GM19193 (cell line): ENCODE results near the gene SAFB2.

ENCODE experiments used
- POLR2A ChIP-seq: IDR thresholded peaks from 4 replicates; pipeline ENCODE4 v1.6.1; 2011; ENCODE audit not compliant: insufficient read depth, insufficient read length; ENCODE audit errors: extremely low read depth

The SAFB2 gene

DNA sequence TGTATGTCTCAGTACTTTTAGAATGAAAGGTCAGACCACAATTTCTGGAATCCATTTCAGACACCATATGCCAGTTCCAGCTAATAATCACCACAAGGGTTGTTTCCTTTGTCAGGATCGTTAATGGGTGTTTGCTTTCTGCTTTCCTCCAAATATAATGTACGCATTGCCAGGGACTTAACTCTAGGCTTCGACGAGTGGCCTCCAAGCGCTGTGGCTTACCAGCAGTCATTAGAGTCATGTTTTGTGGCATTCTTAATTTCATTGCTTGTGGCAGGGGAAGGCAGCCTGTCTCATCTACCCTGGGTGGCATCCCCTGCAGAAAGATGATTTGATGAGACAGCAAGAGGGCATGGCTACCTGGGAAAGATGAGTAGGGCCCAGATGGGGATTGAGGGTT is 22.8 kb upstream of the SAFB2 start:
- no peak for TF ChIP-seq POLR2A

DNA sequence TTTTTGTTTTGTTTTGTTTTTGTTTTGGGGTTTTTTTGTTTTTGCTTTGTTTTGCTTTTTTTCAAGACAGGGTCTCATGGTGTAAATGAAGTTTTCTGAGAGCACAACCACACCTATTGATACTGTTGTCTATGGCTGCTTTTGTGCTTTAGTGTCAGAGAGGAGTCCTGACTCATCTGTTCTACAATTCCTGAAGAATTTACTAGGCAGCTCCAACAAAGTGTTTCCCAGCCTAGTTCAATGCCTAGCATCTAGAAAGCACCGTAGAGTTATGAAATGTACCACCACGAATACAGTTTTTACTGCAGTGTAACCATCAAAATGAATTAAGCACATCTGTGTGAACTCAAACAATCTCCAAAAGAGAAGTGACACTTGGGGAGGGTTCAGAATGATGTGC is 21.5 kb upstream of the SAFB2 start:
- no peak for TF ChIP-seq POLR2A

DNA sequence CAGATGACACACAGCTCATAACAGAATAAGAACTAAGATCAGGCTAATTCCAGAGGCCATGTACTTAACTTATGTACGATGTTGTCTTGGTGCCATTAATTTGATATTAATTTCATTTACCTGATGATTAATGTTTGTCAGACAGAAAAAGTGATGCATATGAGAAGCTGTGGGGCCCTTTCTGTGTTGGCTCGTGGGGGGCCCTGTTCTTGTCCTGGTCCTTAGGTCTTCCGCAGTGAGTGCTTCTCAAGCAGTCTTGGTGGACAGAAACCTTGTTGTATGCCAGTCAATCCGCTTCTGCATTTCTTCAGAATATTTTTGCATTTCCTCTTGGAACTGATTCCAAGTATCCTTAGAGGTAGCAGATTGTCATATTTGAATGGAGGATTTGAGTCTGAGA is 20.5 kb upstream of the SAFB2 start:
- TF ChIP-seq POLR2A: no peak

DNA sequence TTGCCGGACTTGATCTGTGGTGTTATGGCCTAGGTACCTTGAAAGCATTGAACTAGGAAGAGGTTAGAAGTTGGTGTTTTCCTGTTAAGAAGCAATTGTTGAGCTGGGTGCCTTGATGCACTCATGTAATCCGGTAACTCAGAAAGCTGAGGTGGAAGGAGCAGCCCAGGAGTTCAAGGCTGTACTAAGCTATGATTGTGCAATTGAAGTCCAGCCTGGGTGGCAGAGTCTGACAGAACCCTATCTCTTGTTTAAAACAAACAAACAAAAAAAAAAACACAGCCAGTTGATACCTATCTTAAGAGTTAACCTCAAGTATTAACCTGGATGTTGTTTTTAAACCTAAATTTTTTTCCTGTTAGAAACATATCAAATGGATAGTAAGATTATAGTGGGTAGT is 19.6 kb upstream of the SAFB2 start:
- no peak for TF ChIP-seq POLR2A

DNA sequence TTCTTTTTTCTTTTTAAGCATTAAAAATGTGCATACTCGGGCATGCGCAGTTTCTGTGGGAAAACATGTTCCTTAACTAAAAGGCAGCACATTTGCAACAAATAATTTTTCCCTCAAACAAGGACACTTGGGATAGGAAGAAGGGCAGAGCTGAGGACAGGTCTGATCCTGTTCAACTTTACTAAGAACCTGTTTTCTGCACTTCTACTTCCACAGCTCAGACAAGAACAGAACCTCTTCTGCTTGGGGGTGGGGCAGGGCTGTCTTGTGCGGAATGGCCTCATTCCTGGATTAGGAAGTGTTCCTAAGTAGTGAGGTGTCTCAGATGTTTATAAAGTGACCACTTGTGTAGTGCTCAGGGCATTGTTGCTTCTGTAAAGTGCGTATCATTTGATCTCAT is 18.6 kb upstream of the SAFB2 start:
- no peak for TF ChIP-seq POLR2A

DNA sequence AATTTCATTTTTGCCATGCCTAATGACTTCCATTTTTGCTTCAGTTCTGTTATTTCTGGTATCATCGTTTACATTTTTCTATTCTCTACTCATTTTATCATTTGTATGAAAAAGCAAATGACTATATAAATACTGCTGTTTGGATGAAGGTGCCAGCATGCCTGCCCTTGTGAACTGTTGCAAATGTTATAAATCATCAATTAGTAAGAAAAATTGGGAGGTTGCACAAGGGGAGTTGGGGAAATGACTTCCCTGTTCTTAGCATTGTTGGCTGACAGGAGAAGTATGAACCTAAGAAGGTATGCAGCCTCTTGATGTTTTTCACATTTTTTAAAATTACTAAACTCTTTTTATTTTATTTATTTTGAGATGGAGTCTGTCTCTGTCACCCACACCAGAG is 15.4 kb upstream of the SAFB2 start:
- TF ChIP-seq POLR2A: no peak

DNA sequence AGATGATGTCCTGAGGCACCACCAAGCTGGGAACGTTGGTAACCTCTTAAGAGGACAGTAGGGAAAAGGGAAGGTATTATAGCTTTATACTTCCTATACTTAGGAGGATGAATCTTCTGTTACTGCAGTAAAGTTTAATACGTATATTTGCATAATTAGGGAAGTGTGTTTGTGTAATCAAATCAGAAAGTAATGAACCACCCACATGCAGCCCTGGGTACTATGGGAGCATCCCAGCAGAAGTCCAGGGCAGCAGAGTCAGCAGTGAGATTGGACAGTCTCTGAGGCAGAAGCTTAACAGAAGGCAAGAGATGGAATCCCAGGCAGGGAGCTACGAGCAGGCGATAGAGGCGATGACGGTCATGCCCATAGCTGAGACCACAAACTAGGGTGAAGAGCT is 12.9 kb upstream of the SAFB2 start:
- TF ChIP-seq POLR2A: no peak

DNA sequence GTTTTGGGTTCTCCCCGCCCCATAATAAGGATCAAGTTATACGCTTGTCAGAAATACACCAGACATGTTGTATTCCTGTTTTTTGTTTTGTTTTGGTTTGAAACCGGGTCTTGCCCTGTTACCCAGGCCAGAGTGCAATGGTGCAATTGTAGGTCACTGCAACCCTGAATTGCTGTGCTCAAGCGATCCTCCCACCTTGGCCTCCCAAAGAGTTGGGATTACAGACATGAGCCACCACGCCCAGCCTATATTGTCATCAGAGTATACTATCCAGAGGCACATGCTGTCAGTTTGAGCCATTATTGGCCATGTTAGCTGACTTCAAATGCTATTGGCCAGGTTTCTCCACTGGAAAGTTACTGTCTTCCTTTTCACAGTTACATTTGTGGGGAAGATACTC is 10.1 kb upstream of the SAFB2 start:
- no peak for TF ChIP-seq POLR2A

DNA sequence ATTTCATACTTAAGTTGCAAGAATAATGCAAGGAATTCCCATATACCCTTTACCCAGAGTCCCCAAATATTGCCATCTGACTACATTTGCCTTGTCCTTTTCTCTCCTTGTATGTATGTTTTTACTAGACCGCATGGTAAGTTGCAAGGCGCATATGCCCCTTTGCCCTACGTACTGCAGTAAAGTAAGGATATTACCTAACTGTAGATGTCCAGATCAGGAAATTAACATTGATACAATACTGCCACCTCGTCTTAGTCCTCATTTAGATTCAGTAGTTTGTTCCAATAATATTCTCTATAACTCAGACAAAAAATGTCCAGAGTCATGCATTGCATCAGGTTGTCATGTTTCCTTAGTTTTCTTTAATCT is 9.7 kb upstream of the SAFB2 start:
- TF ChIP-seq POLR2A: no peak

DNA sequence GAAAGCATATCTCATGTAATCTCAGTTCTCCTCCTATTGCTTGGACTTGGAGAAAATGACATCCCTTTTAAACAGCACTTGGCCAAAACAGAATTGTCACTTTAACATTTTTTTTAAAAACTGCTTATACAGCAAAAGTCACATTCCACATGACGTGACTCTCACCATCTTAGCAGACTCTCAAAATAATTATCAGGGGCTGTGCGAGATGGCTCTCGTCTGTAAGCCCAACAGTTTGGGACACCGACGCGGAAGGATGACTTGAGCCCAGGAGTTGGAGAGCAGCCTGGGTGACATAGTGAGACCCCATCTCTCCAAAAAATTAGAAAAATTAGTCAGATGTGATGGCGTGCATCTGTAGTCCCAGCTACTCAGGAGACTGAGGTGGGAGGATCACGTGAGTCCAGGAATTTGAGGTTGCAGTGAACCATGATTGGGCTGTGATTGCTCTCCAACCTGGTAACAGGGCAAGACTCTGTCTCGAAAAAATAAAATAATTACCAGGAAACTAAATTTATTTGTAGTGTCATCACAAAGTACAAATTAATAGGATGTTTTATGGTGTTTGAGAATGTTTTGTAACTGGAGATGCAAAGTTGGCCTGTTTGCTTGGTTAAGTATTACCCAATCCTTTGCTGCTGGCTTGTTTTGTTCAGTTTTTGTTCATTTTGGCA is 9.1 kb upstream of the SAFB2 start:
- TF ChIP-seq POLR2A: no peak

DNA sequence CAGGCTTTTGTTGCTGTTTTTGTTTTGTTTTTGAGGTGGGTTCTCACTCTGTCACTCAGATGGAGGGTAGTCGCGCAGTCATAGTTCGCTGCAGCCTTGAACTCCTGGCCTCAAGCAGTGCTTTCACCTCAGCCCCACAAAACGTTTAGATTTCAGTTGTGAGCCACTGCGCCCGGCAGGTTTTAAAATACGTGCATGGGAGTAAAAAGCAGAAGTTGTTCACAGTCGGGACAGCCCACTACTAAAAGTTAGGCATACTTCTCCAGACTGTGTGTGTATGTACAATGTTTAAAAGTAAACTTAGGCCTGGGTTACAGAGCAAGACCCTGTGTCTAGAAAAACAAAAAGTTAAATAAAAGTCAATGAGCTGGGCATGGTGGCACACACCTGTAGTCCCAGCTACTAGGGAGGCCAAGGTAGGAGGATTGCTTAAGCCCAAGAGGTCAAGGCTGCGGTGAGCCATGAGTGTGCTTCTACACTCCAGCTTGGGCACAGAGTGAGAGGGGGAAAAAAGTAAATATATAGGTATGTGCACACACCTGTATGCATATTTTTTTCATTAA is 6.4 kb upstream of the SAFB2 start:
- TF ChIP-seq POLR2A: no peak

DNA sequence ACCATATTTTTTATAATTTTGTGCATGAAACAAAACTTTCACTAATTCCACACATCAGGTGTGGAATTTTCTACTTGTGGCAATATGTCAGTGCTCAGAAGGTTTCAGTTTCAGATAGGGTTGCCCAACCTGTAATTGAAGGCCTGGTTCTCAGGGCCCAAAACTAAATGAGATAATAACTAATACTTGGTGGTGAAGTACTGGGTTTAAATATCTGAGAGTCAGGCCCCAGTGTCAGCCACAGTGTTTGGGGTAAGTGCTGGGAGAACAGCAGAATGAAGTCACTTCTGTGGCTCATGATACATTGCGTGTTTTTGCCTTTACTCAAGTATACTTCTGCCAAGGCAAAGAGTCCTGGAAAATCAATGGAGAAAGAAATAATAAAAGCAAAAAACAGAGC is 5.9 kb upstream of the SAFB2 start:
- TF ChIP-seq POLR2A: no peak

DNA sequence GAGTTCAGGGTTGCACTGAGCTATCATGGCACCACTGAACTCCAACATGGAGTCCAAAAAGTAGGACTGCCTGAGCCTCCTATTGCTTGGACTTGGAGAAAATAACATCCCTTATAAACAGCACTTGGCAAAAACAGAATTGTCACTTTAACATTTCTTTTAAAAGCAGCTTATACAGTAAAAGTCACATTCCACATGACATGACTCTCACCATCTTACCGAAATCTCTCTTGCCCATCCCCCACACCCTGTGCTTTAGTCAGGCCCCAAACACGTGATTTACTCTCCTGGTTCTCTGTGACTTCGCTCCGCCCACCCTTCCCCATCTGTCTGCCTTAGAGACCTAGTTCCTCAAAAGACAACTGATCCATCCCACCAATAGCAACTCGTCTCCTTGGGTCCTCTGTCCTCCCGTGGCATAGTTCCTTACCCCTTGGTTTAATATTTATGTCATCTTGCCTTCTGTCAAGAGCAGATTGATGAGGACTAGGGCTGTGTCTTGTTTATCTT is 4.9 kb upstream of the SAFB2 start:
- TF ChIP-seq POLR2A: no peak

DNA sequence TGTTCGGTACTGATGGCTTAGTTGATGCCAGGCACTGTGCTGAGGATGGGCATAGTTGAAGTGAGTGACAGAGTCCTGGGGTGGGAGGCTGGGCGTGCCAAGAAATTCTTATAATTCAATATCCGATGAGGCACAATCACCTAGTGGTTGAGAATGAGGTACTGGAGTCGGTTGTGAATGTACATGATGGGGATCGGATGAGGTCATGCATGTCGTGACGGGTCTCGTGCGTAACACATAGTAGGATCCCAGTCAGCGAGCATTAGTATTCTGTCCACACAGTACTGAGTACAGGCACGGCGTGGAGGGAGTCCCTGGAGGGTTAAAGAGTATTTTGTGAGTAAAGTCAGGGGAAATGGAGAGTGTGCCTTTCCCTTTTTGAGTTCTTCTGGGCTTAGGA is 3.1 kb upstream of the SAFB2 start:
- no peak for TF ChIP-seq POLR2A

DNA sequence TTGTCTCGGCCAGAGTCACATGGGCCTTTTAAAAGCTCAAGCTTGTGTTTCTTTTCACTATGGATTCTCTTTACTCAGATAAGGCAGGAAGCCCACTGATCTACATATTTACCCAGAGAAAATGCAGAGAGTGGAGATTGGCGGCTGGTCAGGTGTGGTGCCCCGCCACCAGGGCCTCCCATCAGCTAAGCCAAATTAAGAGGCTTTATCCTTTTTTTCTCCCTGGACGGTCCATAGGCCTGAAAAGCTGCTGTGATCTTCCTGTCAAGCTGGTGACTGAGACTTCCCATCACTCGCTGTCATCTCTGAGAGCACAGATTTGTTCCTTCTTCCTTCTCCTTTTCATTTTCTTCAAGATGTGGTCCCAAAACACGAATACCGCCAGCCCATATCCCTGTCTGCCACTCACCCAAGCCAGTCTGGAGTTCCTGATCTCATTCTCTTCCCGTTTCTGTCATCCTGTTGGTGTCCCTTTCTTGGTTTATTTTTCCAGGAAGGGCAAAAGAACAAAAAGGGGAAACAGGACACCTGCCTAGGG is 2.2 kb upstream of the SAFB2 start:
- no peak for TF ChIP-seq POLR2A

DNA sequence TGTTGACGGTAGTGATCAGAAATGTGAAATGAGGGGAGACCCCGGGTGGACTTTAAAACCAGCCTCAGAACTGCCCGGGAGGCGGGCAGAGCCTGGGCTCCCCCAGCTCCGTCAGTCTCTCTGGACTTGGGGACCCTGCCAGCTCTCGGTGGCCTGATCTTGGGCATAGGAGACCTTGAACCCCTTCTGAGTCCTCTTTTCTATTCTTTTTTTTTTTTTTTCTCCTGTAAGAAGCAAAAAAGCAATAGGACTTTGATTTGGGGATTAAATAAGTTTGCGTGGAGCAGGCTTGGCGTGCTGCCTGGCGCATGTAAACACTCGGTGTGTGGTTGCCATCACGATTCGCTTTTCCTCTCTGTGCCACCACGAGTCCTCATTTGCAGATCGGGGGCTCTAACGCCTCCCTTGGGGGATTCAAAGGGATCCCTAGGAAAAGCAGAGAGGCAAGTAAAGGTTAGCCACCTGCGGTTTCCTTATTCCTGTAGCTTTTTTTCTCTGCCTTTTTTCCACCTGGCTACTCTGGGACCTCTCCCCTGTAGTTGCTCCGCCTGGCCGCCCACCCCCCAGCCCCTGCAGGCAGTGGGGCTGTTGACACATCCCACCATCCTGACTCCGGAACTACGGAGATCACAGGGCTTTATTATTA is 1.6 kb upstream of the SAFB2 start:
- no peak for TF ChIP-seq POLR2A
